Heart left ventricle (tissue), 13 donors: ENCODE data around the gene RTP2.

ENCODE experiments used
- POLR2A ChIP-seq, 2 donors: fragments of 450-650 bp; IDR thresholded peaks; one replicate each; pipeline ENCODE4 v1.6.1; 2017; ENCODE audit warnings: antibody characterized with exemption in 2 of 2, mild to moderate bottlenecking in 2 of 2, moderate library complexity in 2 of 2
- TF ChIP-seq, protein P1 (sequence below), 12 donors: fragments of 200-600 bp; sonication (generic) in 4 of 12; IDR thresholded peaks; one replicate each; pipeline versions ENCODE4 v1.5.0 to v1.8.0; 2018 to 2022; ENCODE audit warnings: antibody characterized with exemption in 12 of 12, mild to moderate bottlenecking in 5 of 12
- donor health status: ischemic (EF 13 %, LVEDD 7.1; RV severe dilation, severe dysfunction).
- donor health status: DM: no; HTN: yes; CAD: no.
- donor health status: DM: no; HTN: no; CAD: no.
- donor health status: ischemic (EF 25% LVEDD 6.9; RV normal size, moderate dysfunction).
- donor health status: ischemic (EF 25% LVEDD 5.7; RV mildly dilated, moderate dysfunction).
- donor health status: ischemic (EF 35%, LVEDD 5.7; RV mildly dilated, moderate dysfunction).
- donor health status: nonischemic (EF 11% LVEDD 7.7; RV severe dilation, severe dysfunction).
- donor health status: DM: yes; HTN: yes; CAD: no.
- donor health status: PGD.
- donor health status: ischemic (EF 29% LVEDD 5.4; RV normal size, mild dysfunction).
- donor health status: nonischemic (EF 23%, LVEDD 6.1; RV moderate dilation, normal function).

DNA sequence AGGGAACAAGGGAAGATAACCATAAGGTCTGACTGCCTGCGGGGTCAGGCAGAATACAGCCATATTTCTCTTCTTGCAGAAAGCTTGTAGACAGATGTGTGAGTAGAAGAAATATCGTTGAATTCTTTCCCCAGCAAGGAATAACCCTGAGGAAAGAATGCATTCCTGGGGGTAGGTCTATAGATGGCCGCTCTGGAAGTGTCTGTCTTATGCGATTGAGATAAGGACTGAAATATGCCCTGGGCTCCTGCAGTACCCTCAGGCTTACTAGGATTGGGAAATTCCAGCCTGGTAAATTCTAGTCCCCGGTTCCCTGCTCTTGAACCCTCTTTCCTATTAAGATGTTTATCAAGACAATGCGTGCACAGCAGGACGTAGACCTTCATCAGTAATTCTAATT lies 16.4 kb downstream of the RTP2 start:
- TF ChIP-seq, protein P1, sequence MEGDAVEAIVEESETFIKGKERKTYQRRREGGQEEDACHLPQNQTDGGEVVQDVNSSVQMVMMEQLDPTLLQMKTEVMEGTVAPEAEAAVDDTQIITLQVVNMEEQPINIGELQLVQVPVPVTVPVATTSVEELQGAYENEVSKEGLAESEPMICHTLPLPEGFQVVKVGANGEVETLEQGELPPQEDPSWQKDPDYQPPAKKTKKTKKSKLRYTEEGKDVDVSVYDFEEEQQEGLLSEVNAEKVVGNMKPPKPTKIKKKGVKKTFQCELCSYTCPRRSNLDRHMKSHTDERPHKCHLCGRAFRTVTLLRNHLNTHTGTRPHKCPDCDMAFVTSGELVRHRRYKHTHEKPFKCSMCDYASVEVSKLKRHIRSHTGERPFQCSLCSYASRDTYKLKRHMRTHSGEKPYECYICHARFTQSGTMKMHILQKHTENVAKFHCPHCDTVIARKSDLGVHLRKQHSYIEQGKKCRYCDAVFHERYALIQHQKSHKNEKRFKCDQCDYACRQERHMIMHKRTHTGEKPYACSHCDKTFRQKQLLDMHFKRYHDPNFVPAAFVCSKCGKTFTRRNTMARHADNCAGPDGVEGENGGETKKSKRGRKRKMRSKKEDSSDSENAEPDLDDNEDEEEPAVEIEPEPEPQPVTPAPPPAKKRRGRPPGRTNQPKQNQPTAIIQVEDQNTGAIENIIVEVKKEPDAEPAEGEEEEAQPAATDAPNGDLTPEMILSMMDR (IDR thresholded peaks at IDR 0.05): no peak
- no peak for TF ChIP-seq POLR2A (IDR thresholded peaks at IDR 0.05)
